KMS-11 (cell line): ENCODE measurements around the gene IPO8.

Experiments used
- H2AFZ ChIP-seq: fragments of 200-600 bp; sonication (generic); 2 replicates; pipeline ENCODE4 v1.6.1; 2016; ENCODE audit warnings: antibody characterized with exemption, mixed run types, low read depth
- H3K27ac ChIP-seq: fragments of 200-600 bp; sonication (generic); 2 replicates; pipeline ENCODE4 v1.6.1; 2016; ENCODE audit warnings: mild to moderate bottlenecking, mixed run types
- H3K27me3 ChIP-seq: fragments of 200-600 bp; sonication (generic); 2 replicates; pipeline ENCODE4 v1.6.1; 2017; ENCODE audit warnings: mild to moderate bottlenecking, low read depth, mixed run types, moderate library complexity; ENCODE audit not compliant: insufficient read depth
- H3K36me3 ChIP-seq: fragments of 200-600 bp; sonication (generic); 2 replicates; pipeline ENCODE4 v1.6.1; 2017; ENCODE audit warnings: mild to moderate bottlenecking, mixed run types; ENCODE audit not compliant: insufficient read depth
- H3K4me1 ChIP-seq: fragments of 200-600 bp; sonication (generic); 2 replicates; pipeline ENCODE4 v1.6.1; 2016; ENCODE audit warnings: mild to moderate bottlenecking, low read depth, mixed run types; ENCODE audit not compliant: poor library complexity, severe bottlenecking
- H3K4me2 ChIP-seq: fragments of 200-600 bp; sonication (generic); 2 replicates; pipeline ENCODE4 v1.7.0; 2016; ENCODE audit warnings: mild to moderate bottlenecking, mixed run types
- H3K4me3 ChIP-seq: fragments of 200-600 bp; sonication (generic); IDR thresholded peaks from 2 replicates; pipeline ENCODE4 v1.6.1; 2017; ENCODE audit warnings: low read depth, low read length, mixed read lengths; ENCODE audit not compliant: insufficient read depth
- H3K79me2 ChIP-seq: fragments of 200-600 bp; sonication (generic); 2 replicates; pipeline ENCODE4 v1.6.1; 2016; ENCODE audit warnings: low read depth, mixed run types; ENCODE audit not compliant: insufficient read depth
- H3K9ac ChIP-seq: fragments of 200-600 bp; sonication (generic); 2 replicates; pipeline ENCODE4 v1.6.1; 2016; ENCODE audit warnings: mild to moderate bottlenecking, mixed run types
- H4K20me1 ChIP-seq: fragments of 200-600 bp; sonication (generic); 2 replicates; pipeline ENCODE4 v1.6.1; 2016; ENCODE audit warnings: mild to moderate bottlenecking, mixed run types; ENCODE audit not compliant: insufficient read depth
- TF ChIP-seq, protein P1 (sequence below): fragments of 200-600 bp; sonication (generic); conservative IDR thresholded peaks from 2 replicates; pipeline ENCODE4 v1.6.1; 2017; ENCODE audit warnings: low read depth, mild to moderate bottlenecking, antibody characterized with exemption, low read length, moderate library complexity, mixed read lengths

Gene IPO8

DNA sequence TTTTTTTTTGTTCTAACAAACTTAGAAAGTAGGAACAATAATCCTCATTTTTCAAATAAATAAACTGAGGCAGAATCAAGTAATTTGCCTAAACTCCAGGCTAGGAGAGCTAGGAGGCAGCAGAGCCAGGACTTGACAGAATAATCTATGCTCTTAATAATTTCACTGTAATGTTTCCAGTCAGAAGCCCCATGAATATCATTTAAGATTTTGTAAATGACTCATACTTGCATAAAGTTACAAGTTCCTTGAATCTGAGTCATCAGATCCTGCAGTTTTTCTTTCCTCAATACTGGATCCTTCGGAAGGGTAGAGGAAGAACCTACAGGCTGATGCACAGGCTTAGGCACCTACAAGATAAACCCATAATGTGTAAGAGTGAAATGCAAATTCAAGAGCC lies 30.1 kb upstream of the IPO8 start:
- Histone ChIP-seq H3K27ac (no peak overlapping the region), H3K4me1 (peaks cover 11% of the 10 kb centered on the region), H3K36me3 (no peaks in the 10 kb centered on the region), H3K4me2 (no peak overlapping the region), H4K20me1 (no peaks in the 10 kb centered on the region), H3K79me2 (no peaks in the 10 kb centered on the region), H2AFZ (no peak overlapping the region), H3K27me3 (no peaks in the 10 kb centered on the region), H3K4me3 (no peak overlapping the region), H3K9ac (no peak overlapping the region)
- TF ChIP-seq, protein P1, sequence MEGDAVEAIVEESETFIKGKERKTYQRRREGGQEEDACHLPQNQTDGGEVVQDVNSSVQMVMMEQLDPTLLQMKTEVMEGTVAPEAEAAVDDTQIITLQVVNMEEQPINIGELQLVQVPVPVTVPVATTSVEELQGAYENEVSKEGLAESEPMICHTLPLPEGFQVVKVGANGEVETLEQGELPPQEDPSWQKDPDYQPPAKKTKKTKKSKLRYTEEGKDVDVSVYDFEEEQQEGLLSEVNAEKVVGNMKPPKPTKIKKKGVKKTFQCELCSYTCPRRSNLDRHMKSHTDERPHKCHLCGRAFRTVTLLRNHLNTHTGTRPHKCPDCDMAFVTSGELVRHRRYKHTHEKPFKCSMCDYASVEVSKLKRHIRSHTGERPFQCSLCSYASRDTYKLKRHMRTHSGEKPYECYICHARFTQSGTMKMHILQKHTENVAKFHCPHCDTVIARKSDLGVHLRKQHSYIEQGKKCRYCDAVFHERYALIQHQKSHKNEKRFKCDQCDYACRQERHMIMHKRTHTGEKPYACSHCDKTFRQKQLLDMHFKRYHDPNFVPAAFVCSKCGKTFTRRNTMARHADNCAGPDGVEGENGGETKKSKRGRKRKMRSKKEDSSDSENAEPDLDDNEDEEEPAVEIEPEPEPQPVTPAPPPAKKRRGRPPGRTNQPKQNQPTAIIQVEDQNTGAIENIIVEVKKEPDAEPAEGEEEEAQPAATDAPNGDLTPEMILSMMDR = no peak

DNA sequence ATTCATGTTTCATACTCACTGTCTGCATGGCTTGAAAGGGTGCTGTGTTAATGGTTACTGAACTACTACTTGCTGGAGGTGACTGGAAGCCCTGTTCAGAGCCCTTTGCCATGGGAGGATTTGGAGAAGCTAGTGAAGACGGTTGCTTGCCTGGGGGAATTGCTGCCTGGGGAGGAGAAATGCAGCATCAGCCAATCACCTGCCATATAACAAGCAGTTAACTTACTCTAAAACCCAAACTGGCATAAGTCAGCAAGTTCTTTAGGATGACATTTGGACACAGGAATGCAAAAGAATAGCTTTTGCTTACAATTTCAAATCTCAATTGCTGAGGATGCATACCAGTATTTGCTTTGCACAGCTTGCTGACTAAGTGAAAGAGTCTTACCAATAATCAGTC lies 23.4 kb upstream of the IPO8 start:
- Histone ChIP-seq H3K36me3 (no peaks in the 10 kb centered on the region), H3K4me2 (peak overlapping the region; percentile 27), H4K20me1 (no peaks in the 10 kb centered on the region), H3K27me3 (no peaks in the 10 kb centered on the region), H2AFZ (peak overlapping the region; percentile 0; the same call in 1 of the 2 replicates), H3K27ac (peak overlapping the region; percentile 34; the same call in 1 of the 2 replicates), H3K4me1 (peaks cover 29% of the 10 kb centered on the region), H3K79me2 (no peaks in the 10 kb centered on the region), H3K9ac (peak overlapping the region; percentile 1; the same call in 1 of the 2 replicates), H3K4me3 (no peak overlapping the region)
- TF ChIP-seq, protein P1 = no peak

DNA sequence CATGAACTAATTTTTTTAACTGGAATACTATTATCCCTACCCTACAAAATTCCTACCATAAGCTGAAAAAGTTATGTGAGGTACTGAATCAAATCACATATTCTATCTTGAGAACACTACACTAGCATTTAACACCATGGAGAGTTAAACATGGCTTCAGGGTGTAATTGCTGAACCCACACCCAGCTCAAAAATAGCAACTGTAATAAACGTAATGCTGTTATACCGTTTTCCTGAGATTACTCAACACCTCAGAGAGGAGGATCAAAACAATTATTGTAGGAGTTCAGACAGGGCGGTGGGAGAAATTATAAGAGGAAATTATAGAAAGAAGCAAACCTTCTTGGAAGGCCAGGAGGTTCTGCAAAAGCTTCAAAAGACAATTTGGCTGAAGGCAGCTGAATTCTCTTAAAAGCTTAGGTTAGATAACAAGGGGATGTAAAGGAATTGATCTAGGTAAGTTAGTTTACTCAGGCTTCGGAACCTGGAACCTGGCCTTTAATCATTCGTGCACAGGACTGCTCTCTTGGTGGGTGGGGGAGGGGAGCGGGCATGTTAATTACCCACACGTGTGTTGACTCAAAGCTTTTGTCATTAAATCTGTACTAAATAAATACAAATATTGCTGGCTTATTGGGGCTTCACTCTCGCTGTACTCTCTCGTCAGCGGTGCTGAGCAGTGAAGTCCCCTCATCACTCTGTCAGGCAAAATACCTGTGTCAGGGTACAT lies 12.1 kb upstream of the IPO8 start:
- H3K79me2 ChIP-seq = no peaks in the 10 kb centered on the region
- H3K27ac ChIP-seq = no peak overlapping the region
- H3K9ac ChIP-seq = no peak overlapping the region
- no peaks in the 10 kb centered on the region for H4K20me1 ChIP-seq
- TF ChIP-seq, protein P1 = no peak
- H3K4me2 ChIP-seq = no peak overlapping the region
- no peaks in the 10 kb centered on the region for H3K4me1 ChIP-seq
- H3K4me3 ChIP-seq = no peak overlapping the region
- no peak overlapping the region for H2AFZ ChIP-seq
- H3K36me3 ChIP-seq = no peaks in the 10 kb centered on the region; the same call in 1 of the 2 replicates
- no peaks in the 10 kb centered on the region for H3K27me3 ChIP-seq

DNA sequence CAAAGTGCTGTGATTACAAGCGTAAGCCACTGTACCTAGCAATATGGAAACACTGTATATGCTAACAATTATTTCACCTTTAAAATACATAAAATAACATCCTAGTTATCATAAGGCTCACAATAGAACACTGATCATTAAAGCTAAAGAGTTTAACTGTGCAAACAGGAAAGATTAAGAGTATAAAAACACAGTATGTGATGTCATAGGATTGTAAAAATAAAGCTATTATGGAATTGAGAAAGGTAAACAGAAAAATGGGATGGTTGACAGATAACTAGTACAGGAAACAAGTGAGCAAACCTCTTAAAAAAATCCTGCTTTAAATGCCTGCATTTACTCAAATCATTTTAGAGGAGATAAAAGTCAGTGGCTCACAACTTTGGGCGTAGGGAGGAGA lies 10.8 kb upstream of the IPO8 start:
- Histone ChIP-seq H2AFZ (no peak overlapping the region), H3K9ac (no peak overlapping the region), H3K4me2 (no peak overlapping the region), H3K4me1 (no peaks in the 10 kb centered on the region), H3K4me3 (no peak overlapping the region), H3K36me3 (no peaks in the 10 kb centered on the region; the same call in 1 of the 2 replicates), H4K20me1 (no peaks in the 10 kb centered on the region), H3K27ac (no peak overlapping the region), H3K79me2 (no peaks in the 10 kb centered on the region), H3K27me3 (no peaks in the 10 kb centered on the region)
- TF ChIP-seq, protein P1 = no peak
